ENCODE results near the gene SSTR5.

DNA sequence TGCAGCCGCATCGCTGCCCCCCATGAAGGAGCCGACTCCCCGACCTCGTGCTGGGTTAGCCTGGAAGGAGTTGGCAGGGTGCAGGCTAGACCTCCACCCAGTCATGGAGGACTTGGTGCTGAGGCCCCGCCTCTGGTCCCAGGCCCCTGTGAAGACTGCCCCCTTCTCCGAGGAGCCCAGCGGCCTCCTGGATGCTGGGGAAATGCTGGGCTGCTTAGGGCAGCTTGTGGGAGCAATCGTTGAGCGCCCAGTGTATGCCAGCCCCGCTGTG lies 1.8 kb downstream of the SSTR5 start:
- TF ChIP-seq, protein P1, sequence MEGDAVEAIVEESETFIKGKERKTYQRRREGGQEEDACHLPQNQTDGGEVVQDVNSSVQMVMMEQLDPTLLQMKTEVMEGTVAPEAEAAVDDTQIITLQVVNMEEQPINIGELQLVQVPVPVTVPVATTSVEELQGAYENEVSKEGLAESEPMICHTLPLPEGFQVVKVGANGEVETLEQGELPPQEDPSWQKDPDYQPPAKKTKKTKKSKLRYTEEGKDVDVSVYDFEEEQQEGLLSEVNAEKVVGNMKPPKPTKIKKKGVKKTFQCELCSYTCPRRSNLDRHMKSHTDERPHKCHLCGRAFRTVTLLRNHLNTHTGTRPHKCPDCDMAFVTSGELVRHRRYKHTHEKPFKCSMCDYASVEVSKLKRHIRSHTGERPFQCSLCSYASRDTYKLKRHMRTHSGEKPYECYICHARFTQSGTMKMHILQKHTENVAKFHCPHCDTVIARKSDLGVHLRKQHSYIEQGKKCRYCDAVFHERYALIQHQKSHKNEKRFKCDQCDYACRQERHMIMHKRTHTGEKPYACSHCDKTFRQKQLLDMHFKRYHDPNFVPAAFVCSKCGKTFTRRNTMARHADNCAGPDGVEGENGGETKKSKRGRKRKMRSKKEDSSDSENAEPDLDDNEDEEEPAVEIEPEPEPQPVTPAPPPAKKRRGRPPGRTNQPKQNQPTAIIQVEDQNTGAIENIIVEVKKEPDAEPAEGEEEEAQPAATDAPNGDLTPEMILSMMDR (IDR thresholded peaks at IDR 0.05; ENCODE audit: low read length) = no peak
- TF ChIP-seq EZH2 (optimal IDR thresholded peaks at IDR 0.05; ENCODE audit: low read depth, low read length) = no peak
